ENCODE measurements around the gene RBM15. TPM values are rescaled to one million over a fixed set of nuclear protein-coding genes. Genes with fewer than 3 reads are reported as not detected.

RBM15 gene
- total RNA-seq, 1 donor from 2014 or later: 26.2 TPM

GRCh38 chr1:110350360-110350759, 11.2 kb downstream of the RBM15 start:
- DNase-seq (ENCODE audit: low read depth in 2 of 2): no peak

GRCh38 chr1:110355321-110355720, 16.1 kb downstream of the RBM15 start:
- no peak for DNase-seq (ENCODE audit: low read depth in 2 of 2)

GRCh38 chr1:110356379-110356778, 17.2 kb downstream of the RBM15 start:
- no peak for DNase-seq (ENCODE audit: low read depth in 2 of 2)

GRCh38 chr1:110360431-110360830, 21.3 kb downstream of the RBM15 start:
- no peak for DNase-seq (ENCODE audit: low read depth in 2 of 2)

GRCh38 chr1:110361856-110362255, 22.7 kb downstream of the RBM15 start:
- no peak for DNase-seq (ENCODE audit: low read depth in 2 of 2)

- no peak for DNase-seq (ENCODE audit: low read depth in 2 of 2)
Measured at GRCh38 chr1:110364221-110364620, 25.0 kb downstream of the RBM15 start.

- DNase-seq (ENCODE audit: low read depth in 2 of 2): peak in 1 of 2 donors; percentile 48
Measured at GRCh38 chr1:110370827-110371226, 31.6 kb downstream of the RBM15 start.

- DNase-seq (ENCODE audit: low read depth in 2 of 2): no peak
Measured at GRCh38 chr1:110375490-110375889, 36.3 kb downstream of the RBM15 start.

GRCh38 chr1:110380672-110381283, 41.6 kb downstream of the RBM15 start:
- no peak for DNase-seq (ENCODE audit: low read depth in 2 of 2)

GRCh38 chr1:110383251-110383990, 44.2 kb downstream of the RBM15 start:
- DNase-seq (ENCODE audit: low read depth in 2 of 2): no peak

- no peak for DNase-seq (ENCODE audit: low read depth in 2 of 2)
Measured at GRCh38 chr1:110384581-110385321, 45.6 kb downstream of the RBM15 start.

- no peak for DNase-seq (ENCODE audit: low read depth in 2 of 2)
Measured at GRCh38 chr1:110385369-110385768, 46.2 kb downstream of the RBM15 start.

- DNase-seq (ENCODE audit: low read depth in 2 of 2): no peak
Measured at GRCh38 chr1:110387048-110387754, 48.0 kb downstream of the RBM15 start.

- DNase-seq (ENCODE audit: low read depth in 2 of 2): no peak
Measured at GRCh38 chr1:110390096-110390495, 50.9 kb downstream of the RBM15 start.

GRCh38 chr1:110390692-110391245, 51.6 kb downstream of the RBM15 start, which contains the start of gene SLC16A4:
SLC16A4 (minus strand) TSS chr1:110391026; CDS start chr1:110389323, 1,703 bp downstream.
- no peak for DNase-seq (ENCODE audit: low read depth in 2 of 2)

GRCh38 chr1:110393286-110393685, 54.1 kb downstream of the RBM15 start:
- no peak for DNase-seq (ENCODE audit: low read depth in 2 of 2)

- DNase-seq (ENCODE audit: low read depth in 2 of 2): peak in 1 of 2 donors; percentile 7
Measured at GRCh38 chr1:110393691-110394492, 54.7 kb downstream of the RBM15 start.

- no peak for DNase-seq (ENCODE audit: low read depth in 2 of 2)
Measured at GRCh38 chr1:110394493-110394820, 55.3 kb downstream of the RBM15 start.
